K562 (cell line): Measurements from ENCODE around the gene COL23A1.

Source experiments
- E4F1 ChIP-seq: fragments of 250-450 bp; sonication (Bioruptor Pico); IDR thresholded peaks from 2 replicates; pipeline ENCODE4 v1.5.0; 2021; ENCODE audit warnings: mild to moderate bottlenecking, borderline replicate concordance
- ELF1 ChIP-seq: fragments of 200-800 bp; sonication (Bioruptor generic); IDR thresholded peaks from 2 replicates; pipeline ENCODE4 v1.6.1; 2016; ENCODE audit warnings: missing genetic modification characterization, missing compliant biosample characterization
- IFI16 ChIP-seq: fragments of 250-450 bp; sonication (Bioruptor Pico); IDR thresholded peaks from 2 replicates; pipeline ENCODE4 v2.1.2; 2022; ENCODE audit warnings: mild to moderate bottlenecking, inconsistent platforms
- IRF2 ChIP-seq: sonication (generic); formaldehyde crosslinking; IDR thresholded peaks from 2 replicates; pipeline ENCODE4 v1.8.1; 2022; ENCODE audit warnings: mild to moderate bottlenecking, missing genetic modification reagents
- SMC3 ChIP-seq: conservative IDR thresholded peaks from 2 replicates; pipeline ENCODE4 v1.6.1; 2011; ENCODE audit warnings: low read depth, low read length, improper control_type of control experiment; ENCODE audit not compliant: insufficient read depth
- ZNF589 ChIP-seq: fragments of 200-800 bp; sonication (Bioruptor generic); IDR thresholded peaks from 2 replicates; pipeline ENCODE4 v1.6.1; 2016; ENCODE audit warnings: low read depth, missing genetic modification characterization, missing compliant biosample characterization
- ZZZ3 ChIP-seq: fragments of 450-650 bp; IDR thresholded peaks from 2 replicates; pipeline ENCODE4 v1.6.1; 2016; ENCODE audit warnings: antibody characterized with exemption, mild to moderate bottlenecking, moderate library complexity
- TF ChIP-seq, protein P1 (sequence below): fragments of 250-450 bp; sonication (Bioruptor Pico); IDR thresholded peaks from 2 replicates; pipeline ENCODE4 v1.4.0; 2020
- TF ChIP-seq, protein P2 (sequence below), 3 experiments: IDR thresholded peaks in 2 of 3; conservative IDR thresholded peaks in 1 of 3; 2 replicates each; pipeline ENCODE4 v1.5.1; 2011 to 2012; ENCODE audit warnings: low read length in 3 of 3, mild to moderate bottlenecking in 3 of 3, control low read depth in 2 of 3, improper control_type of control experiment in 1 of 3, inconsistent platforms in 1 of 3, low read depth in 1 of 3, mixed read lengths in 1 of 3, moderate library complexity in 1 of 3; ENCODE audit not compliant: insufficient read depth in 2 of 3

DNA sequence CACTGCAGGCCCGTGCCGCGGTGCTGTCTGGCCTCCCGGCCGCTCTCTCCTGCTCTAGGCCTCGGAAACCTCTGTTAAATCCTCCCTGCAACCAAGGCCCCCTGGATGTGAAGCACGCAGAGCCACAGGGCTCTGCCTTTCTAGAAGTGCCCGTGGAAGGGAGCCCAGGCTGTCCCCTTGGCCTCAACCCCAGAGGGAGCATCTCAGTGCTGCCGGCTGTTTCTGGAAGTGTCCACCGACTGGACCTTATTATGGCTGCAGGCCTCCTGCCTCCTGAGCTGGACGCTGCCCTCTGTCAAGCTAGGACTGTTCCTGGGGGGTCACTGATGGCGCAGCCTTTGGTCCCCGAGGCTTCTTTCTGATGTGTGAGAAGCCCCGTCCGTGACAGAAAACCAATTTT lies 317.2 kb downstream of the COL23A1 start:
- TF ChIP-seq, protein P1, sequence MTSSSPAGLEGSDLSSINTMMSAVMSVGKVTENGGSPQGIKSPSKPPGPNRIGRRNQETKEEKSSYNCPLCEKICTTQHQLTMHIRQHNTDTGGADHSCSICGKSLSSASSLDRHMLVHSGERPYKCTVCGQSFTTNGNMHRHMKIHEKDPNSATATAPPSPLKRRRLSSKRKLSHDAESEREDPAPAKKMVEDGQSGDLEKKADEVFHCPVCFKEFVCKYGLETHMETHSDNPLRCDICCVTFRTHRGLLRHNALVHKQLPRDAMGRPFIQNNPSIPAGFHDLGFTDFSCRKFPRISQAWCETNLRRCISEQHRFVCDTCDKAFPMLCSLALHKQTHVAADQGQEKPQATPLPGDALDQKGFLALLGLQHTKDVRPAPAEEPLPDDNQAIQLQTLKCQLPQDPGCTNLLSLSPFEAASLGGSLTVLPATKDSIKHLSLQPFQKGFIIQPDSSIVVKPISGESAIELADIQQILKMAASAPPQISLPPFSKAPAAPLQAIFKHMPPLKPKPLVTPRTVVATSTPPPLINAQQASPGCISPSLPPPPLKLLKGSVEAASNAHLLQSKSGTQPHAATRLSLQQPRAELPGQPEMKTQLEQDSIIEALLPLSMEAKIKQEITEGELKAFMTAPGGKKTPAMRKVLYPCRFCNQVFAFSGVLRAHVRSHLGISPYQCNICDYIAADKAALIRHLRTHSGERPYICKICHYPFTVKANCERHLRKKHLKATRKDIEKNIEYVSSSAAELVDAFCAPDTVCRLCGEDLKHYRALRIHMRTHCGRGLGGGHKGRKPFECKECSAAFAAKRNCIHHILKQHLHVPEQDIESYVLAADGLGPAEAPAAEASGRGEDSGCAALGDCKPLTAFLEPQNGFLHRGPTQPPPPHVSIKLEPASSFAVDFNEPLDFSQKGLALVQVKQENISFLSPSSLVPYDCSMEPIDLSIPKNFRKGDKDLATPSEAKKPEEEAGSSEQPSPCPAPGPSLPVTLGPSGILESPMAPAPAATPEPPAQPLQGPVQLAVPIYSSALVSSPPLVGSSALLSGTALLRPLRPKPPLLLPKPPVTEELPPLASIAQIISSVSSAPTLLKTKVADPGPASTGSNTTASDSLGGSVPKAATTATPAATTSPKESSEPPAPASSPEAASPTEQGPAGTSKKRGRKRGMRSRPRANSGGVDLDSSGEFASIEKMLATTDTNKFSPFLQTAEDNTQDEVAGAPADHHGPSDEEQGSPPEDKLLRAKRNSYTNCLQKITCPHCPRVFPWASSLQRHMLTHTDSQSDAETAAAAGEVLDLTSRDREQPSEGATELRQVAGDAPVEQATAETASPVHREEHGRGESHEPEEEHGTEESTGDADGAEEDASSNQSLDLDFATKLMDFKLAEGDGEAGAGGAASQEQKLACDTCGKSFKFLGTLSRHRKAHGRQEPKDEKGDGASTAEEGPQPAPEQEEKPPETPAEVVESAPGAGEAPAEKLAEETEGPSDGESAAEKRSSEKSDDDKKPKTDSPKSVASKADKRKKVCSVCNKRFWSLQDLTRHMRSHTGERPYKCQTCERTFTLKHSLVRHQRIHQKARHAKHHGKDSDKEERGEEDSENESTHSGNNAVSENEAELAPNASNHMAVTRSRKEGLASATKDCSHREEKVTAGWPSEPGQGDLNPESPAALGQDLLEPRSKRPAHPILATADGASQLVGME (CRISPR knock-in tag), result no peak
- TF ChIP-seq, protein P2, sequence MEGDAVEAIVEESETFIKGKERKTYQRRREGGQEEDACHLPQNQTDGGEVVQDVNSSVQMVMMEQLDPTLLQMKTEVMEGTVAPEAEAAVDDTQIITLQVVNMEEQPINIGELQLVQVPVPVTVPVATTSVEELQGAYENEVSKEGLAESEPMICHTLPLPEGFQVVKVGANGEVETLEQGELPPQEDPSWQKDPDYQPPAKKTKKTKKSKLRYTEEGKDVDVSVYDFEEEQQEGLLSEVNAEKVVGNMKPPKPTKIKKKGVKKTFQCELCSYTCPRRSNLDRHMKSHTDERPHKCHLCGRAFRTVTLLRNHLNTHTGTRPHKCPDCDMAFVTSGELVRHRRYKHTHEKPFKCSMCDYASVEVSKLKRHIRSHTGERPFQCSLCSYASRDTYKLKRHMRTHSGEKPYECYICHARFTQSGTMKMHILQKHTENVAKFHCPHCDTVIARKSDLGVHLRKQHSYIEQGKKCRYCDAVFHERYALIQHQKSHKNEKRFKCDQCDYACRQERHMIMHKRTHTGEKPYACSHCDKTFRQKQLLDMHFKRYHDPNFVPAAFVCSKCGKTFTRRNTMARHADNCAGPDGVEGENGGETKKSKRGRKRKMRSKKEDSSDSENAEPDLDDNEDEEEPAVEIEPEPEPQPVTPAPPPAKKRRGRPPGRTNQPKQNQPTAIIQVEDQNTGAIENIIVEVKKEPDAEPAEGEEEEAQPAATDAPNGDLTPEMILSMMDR (IDR thresholded peaks at IDR 0.05 in 2 of 3, conservative IDR thresholded peaks at IDR 0.05 in 1 of 3; ENCODE audit: insufficient read depth in 2 of 3, low read depth in 1 of 3, low read length in 3 of 3), result no peak
- TF ChIP-seq ELF1 (no peak), E4F1 (CRISPR knock-in tag) (no peak), IFI16 (CRISPR knock-in tag) (no peak), SMC3 (no peak), ZZZ3 (no peak), IRF2 (no peak), ZNF589 (CRISPR knock-in tag) (no peak)
